Gastroesophageal sphincter (tissue), 3 donors: Measurements from ENCODE around the gene TNFRSF13B.

Source experiments
- CTCF ChIP-seq, 4 experiments: fragments of 200-600 bp in 2 of 4; fragments of 450-650 bp in 2 of 4; sonication (generic) in 1 of 4; IDR thresholded peaks; one replicate each; pipeline ENCODE4 v1.5.1; 2017 to 2019; ENCODE audit warnings: antibody characterized with exemption in 4 of 4, mild to moderate bottlenecking in 2 of 4, moderate library complexity in 2 of 4
- EP300 ChIP-seq: sonication (generic); formaldehyde crosslinking; IDR thresholded peaks from one replicate; pipeline ENCODE4 v1.6.1; 2017; ENCODE audit warnings: antibody characterized with exemption, mild to moderate bottlenecking
- POLR2A ChIP-seq, 2 donors: fragments of 450-650 bp; IDR thresholded peaks; one replicate each; pipeline ENCODE4 v1.6.1; 2017; ENCODE audit warnings: antibody characterized with exemption in 2 of 2, mild to moderate bottlenecking in 2 of 2, moderate library complexity in 1 of 2
- POLR2AphosphoS5 ChIP-seq: sonication (generic); formaldehyde crosslinking; IDR thresholded peaks from one replicate; pipeline ENCODE4 v1.6.1; 2017; ENCODE audit warnings: antibody characterized with exemption

GRCh38 chr17:17001874-17002520, 30.1 kb upstream of the TNFRSF13B start:
- TF ChIP-seq CTCF (IDR thresholded peaks at IDR 0.05) (peak; percentile 93 to 97 (median 96)), POLR2AphosphoS5 (no peak), POLR2A (IDR thresholded peaks at IDR 0.05) (no peak), EP300 (no peak)
